NCI-H1417 (cell line): ENCODE measurements around the gene PHC3.
"Not testable (repeated sequence)": the region's sequence is repeated elsewhere in the genome, so short reads cannot be mapped to it uniquely, and the experiment has no call there.

Source experiments
- DNase-seq, 3 experiments: peaks; one replicate each; lab custom pipeline; 2025; lab: John Stamatoyannopoulos, UW

Gene PHC3

DNA sequence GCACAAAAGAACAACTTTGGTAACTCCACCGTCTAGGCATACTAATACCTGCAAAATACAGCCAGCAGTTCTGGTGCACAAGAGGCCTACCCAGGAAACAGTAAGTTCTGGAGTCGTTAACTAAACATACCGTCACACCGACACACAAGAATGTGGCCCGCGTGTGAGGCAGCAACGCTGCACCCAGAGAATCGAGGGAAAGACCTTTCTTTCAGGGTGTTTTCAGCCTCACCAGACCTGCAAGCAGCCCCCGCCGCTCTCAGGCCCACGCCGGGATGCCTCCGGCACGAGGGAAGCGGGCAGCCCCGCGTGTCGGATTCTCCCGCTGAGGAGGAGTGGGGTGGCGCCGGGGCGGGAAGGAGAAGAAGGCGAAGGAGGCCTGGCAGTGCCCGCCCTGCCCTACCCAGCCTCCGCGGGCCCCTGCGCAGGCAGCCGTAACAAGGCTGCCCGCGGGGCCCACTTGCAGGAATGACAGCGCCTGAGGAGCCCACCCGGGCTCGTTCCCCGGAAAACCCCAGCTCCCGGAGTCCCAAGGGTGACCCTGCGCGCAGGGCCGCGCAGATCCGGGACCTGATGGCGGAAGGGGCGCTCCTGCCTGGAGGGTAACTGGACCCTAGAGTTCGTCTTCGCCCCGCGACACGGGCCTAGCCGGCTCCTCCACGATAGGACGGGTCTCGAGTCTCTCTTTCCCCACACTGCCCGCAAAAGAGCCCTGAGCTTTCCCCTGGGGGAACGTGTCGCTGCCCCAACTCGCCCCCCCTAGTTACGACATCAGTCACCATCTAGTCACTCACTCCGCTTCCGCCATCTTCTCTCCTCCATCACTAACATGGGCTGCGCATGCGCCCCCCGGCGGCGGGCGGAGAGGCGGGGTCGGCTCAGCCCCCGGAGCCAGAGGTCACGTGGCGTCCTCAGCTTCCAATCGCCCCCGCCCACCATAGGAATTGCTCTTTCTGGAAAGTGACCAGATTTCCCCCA is at the start of gene PHC3:
Gene PHC3, minus strand, starts transcription at position 826 of the 978 bp plus-strand sequence. Its CDS starts 18 bp downstream, at position 808.
- peak; percentile 91 to 96 (median 96) for DNase-seq

DNA sequence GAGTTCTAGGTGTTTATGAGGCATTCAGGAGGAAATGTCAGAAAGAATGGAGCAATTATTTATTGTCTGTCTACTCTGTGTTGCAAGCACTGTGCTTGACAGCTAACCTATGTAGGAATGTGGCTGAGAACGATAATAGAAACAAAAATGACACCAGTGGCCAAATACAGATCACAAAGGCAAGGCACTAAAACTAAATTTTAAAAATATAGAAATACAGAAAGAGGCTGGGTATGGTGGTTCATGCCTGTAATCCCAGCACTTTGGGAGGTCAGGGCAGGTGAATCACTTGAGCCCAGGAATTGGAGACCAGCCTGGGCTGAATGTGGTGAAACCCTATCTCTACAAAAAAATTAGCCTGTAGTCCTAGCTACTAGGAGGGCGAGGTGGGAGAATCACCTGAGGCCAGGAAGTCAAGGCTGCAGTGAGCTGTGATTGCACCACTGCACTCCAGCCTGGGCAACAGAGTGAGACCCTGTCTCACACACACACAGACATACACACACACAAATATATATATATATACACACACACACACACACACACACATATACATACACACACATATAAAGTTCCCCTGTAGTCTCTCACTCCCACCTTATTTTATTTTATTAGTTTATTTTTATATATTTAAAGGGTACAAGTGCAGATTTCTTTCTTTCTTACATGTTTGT is 46.7 kb upstream of the PHC3 start:
- DNase-seq: no peak

GRCh38 chr3:170226426-170226960 is 45.0 kb upstream of the PHC3 start:
- no peak for DNase-seq

DNA sequence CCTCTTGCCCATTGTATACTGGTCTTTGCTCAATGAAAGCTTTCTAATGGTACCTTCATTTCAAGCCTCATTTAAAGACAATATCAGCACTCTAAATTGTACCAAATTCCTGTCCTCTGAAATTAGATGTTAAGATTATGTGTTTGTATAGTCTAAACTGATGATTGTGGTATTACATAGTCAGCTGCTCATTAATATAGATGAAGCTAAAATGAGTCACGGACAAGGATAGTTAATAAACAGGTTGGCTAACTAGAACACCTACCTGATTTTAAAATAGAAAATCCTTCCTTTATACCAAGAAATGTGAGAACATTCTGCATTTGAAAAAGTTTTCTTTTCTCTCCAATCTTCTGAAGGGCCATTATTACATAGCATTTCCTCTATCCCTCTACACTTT is 43.6 kb upstream of the PHC3 start:
- DNase-seq: no peak

GRCh38 chr3:170222647-170223541 is 41.4 kb upstream of the PHC3 start:
- DNase-seq: peak; percentile 13 to 75 (median 73)

DNA sequence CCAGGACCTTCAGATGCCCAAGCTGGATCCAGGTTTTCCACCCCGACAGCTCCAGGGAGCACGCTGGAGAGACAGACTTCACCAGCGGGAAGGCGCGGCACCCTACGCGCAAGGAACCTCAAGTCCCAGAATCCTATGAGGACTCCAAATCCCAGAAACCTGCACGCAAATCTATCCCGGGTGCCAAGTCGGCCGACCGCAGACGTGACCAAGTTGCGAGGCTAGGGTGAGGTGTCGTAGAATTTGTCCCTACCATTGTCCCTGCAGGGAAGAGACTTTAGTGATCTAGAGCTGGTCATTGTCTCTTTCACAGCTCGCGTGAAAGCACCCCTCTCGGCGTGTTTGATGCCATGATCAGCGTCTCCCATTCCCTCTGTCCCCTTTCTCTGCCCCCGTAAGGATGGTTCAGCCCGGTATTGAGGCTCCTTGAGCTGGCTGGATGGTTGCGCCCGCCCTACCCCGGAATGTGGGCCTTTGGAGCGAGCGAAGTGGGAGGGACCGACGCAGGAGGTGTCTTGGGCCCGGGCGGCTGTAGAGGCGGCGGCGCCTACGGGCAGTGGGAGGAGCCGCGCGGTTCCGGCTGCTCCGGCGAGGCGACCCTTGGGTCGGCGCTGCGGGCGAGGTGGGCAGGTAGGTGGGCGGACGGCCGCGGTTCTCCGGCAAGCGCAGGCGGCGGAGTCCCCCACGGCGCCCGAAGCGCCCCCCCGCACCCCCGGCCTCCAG is 40.6 kb upstream of the PHC3 start, which contains the start of gene PRKCI:
Gene PRKCI, plus strand, starts transcription at position 501 of the 723 bp plus-strand sequence. CDS start 246 bp downstream, outside the sequence.
- peak; percentile 93 to 100 (median 100) for DNase-seq

DNA sequence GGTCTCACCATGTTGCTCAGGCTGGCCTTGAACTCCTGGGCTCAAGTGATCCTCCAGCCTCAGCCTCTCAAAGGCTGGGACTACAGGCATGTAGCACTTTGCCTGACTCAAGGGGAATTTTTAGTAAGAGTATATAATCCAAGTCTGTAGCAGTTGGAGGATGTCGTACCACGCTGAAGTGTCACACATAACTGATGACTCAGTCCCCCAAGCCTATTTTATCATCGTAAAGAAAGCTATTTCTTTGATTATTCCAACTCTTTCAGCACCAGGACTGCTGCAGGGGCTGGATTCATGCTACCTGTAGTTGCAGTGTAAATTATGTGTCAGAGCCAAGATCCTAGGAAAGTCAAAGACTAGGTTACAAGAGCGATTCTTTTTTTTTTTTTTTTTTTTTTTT is 39.3 kb upstream of the PHC3 start:
- no peak for DNase-seq

DNA sequence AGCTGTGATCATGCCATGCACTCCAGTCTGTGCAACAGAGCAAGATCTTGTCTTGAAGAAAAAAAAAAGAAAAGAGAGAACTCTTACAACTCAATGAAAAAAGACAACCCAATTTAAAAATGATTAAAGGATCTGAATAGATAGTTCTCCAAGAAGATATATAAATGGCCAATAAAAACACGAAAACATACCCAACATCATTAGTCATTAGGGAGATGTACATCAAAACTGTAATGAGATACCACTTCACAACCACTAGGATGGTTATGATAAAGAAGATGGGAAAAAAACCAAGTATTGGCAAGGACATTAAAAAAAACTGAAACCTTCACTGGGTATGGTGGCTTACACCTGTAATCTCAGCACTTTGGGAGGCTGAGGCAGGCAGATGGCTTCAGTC is 38.3 kb upstream of the PHC3 start:
- no peak for DNase-seq

GRCh38 chr3:170211668-170212067 is 30.1 kb upstream of the PHC3 start:
- DNase-seq: no peak

GRCh38 chr3:170207717-170208116 is 26.2 kb upstream of the PHC3 start:
- no peak for DNase-seq

- DNase-seq: not testable (repeated sequence)
Observed at GRCh38 chr3:170206164-170206762, 24.7 kb upstream of the PHC3 start.

DNA sequence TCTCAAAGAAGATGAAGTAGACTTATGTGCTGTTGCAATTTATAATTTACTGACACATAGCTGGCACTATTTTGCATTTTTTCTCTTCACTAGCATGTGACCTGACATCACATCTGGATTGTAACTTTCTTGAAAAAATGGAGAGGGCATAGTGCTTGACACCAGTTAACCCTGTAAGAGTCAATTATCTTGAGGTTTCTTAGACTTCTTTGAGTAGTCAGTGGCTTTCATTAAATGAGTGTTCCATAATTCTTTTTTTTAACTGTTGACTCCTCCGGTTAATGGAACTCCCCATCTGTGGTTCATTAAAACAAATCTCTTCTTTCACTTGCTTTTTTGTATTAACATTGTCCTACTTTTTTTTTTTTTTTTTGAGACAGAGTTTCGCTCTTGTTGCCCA is 23.8 kb upstream of the PHC3 start:
- DNase-seq: no peak

- no peak for DNase-seq
Observed at GRCh38 chr3:170204509-170204908, 23.0 kb upstream of the PHC3 start.

DNA sequence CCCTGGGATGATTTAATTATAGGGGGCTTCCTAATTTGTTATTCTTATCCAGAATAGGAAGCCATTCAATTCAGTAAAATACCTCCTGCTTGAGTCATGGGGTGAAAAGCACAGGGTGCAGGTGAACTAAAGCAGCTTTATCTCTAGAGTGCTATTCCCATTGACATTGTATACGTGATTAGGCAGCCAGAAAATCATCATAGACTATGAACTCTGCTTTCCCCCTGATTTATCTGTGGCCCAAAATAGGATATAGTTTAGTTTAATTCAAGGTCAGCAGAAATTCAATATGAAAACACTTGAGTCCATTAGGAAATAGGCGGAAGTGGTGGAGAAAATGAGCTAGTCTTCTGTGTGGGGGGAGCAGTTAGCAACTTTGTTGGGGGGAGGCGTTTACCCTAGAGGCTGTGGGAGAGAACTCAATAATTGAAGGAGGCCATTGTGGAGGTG is 22.5 kb upstream of the PHC3 start:
- peak in 2 of 3 experiments; percentile 42 to 80 for DNase-seq

GRCh38 chr3:170203457-170203856 is 21.9 kb upstream of the PHC3 start:
- no peak for DNase-seq

- no peak for DNase-seq
Observed at GRCh38 chr3:170201527-170201926, 20.0 kb upstream of the PHC3 start.

GRCh38 chr3:170200987-170201386 is 19.5 kb upstream of the PHC3 start:
- no peak for DNase-seq

- no peak for DNase-seq
Observed at GRCh38 chr3:170196833-170197232, 15.3 kb upstream of the PHC3 start.

DNA sequence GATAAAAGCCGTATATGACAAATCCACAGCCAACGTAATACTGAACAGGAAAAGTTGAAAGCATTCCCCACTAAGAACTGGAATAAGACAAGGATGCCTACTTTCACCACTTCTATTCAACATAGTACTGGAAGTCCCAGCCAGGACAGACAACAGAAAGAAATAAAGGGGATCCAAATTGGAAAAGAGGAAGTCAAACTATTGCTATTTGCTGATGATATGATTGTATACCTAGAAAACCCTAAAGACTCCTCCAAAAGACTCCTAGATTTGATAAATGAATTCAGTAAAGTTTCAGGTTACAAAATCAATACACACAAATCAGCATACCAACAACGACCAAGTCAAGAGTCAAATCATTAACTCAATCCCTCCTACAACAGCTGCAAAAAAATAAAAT is 14.2 kb upstream of the PHC3 start:
- DNase-seq: not testable (repeated sequence)
